ENCODE data around the gene TMEM132C. TPM values are rescaled to one million over a fixed set of nuclear protein-coding genes. Genes with fewer than 3 reads are reported as not detected.

The TMEM132C gene
- total RNA-seq, 1 donor, result not detected

DNA sequence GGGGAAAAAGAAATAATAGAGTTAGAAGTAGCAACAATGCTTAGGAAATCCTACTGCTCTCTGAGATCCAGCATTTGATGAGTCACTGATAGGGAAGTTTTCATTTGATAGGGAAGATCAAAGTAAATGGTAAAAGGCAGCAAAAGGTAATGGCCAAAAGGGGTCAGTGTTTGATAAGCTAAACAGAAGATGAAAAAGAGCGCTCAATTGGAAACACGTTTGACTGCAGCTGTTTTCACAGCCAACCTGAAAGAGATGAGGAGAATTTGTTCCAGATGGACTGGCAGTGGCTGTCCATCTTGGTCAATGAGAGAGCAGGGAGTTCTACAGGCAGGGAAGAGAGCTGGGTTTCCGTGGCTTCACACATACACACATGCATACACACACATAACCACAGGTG lies 264.2 kb downstream of the TMEM132C start:
- TF ChIP-seq, protein P1, sequence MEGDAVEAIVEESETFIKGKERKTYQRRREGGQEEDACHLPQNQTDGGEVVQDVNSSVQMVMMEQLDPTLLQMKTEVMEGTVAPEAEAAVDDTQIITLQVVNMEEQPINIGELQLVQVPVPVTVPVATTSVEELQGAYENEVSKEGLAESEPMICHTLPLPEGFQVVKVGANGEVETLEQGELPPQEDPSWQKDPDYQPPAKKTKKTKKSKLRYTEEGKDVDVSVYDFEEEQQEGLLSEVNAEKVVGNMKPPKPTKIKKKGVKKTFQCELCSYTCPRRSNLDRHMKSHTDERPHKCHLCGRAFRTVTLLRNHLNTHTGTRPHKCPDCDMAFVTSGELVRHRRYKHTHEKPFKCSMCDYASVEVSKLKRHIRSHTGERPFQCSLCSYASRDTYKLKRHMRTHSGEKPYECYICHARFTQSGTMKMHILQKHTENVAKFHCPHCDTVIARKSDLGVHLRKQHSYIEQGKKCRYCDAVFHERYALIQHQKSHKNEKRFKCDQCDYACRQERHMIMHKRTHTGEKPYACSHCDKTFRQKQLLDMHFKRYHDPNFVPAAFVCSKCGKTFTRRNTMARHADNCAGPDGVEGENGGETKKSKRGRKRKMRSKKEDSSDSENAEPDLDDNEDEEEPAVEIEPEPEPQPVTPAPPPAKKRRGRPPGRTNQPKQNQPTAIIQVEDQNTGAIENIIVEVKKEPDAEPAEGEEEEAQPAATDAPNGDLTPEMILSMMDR (IDR thresholded peaks at IDR 0.05; ENCODE audit: insufficient read depth, low read depth, low read length), result no peak
- no peak for DNase-seq (ENCODE audit: low read depth)
- H3K4me3 ChIP-seq (ENCODE audit: low read depth, low read length), result no peak overlapping the region

DNA sequence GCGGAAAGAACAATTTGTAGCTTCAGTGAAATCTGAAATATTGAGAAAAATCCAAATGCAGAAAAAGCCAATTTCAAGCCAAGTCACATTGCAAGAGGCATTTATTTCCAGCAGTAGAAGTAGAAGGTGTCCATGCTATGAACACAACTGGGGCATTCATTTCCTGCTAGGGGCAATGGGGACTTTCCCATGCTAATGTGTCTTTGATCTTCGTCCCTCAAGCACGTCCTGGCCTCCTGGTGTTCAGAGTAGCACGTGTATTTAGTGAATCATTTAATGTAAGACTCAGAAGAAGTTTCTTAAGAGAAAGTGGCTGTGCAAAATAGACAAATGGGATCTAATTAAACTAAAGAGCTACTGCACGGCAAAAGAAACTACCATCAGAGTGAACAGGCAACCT lies 267.9 kb downstream of the TMEM132C start:
- TF ChIP-seq, protein P1 (IDR thresholded peaks at IDR 0.05; ENCODE audit: insufficient read depth, low read depth, low read length), result no peak
- no peak overlapping the region for H3K4me3 ChIP-seq (ENCODE audit: low read depth, low read length)

DNA sequence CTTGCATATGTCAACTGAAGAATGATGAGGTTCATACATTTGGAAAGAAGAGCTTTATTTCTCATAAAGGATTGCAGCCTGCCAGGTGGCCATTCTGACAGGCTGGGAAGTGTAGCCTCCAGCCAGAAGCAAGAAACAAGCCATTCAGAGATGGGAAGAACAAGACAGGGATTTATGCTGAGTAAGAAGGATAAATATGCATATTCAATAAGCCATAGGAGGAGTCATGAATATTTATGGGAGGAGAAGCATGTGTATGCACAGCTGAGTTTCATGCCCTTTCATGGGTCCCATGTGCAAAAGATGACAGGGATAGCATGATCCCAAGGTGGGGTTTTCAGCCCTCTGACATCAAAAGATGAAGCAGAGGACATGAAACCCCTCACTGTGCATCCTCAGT lies 269.8 kb downstream of the TMEM132C start:
- TF ChIP-seq, protein P1 (IDR thresholded peaks at IDR 0.05; ENCODE audit: insufficient read depth, low read depth, low read length), result no peak
- DNase-seq (ENCODE audit: low read depth), result no peak
- H3K4me3 ChIP-seq (ENCODE audit: low read depth, low read length), result no peak overlapping the region

More for the DNA sequence above, 267.9 kb downstream of the TMEM132C start:
- DNase-seq (ENCODE audit: low read depth), result no peak

DNA sequence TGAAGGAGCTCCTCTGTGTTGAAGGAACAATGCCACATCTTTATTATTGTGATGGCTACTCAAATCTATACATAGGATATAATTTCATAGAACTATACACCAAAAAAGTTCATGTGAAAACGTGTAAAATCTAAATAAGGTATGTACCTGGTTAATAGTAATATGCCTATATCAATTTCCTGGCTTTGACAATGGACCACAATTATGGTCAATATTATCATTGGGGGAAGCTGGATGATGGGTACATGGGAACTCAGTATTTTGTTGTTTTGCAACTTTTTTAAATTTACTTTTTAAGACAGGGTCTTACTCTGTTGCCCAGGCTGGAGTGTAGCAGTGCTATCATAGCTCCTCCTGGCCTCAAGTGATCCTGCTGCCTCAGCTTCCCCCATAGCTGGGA lies 270.7 kb downstream of the TMEM132C start:
- TF ChIP-seq, protein P1 (IDR thresholded peaks at IDR 0.05; ENCODE audit: insufficient read depth, low read depth, low read length), result no peak
- DNase-seq (ENCODE audit: low read depth), result no peak
- H3K4me3 ChIP-seq (ENCODE audit: low read depth, low read length), result no peak overlapping the region

DNA sequence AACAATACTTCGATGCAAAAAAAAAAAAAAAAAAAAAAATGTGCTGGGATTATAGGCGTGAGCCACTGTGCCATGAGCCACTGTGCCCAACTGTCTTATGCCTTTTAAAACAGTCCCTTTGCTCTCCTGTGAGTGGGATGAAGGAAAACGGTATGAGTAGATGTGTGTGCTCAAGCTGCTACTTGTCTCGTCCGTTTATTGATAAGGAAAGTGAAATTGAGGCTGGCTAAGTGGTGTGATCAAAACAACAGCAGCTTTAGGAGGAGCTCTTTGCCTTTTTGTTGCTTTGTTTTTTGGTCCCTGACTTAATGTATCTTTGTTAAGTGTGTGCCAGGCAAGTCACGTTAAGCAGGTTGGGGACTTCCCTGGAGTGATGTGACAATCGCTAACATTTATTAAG lies 275.9 kb downstream of the TMEM132C start:
- TF ChIP-seq, protein P1 (IDR thresholded peaks at IDR 0.05; ENCODE audit: insufficient read depth, low read depth, low read length), result no peak
- DNase-seq (ENCODE audit: low read depth), result no peak
- H3K4me3 ChIP-seq (ENCODE audit: low read depth, low read length), result no peak overlapping the region

DNA sequence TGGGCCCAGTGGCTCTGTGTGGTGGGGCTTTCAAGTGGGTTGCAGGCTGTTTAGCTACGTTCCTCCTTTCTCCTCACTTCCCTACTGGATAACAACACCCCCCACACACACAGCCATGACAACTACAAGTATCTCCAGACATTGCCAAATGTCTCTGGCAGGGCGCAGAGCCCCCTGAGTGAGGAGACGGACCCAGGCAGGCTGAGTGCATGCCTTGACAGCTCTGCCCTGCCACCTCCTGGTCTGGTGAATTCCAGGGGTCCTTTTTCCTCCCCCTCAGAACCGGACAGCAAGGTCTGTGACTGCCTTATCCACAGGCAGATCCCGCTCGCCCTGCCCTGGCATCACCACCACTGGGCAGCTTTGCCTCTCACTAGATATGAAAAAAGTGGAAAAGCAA lies 276.5 kb downstream of the TMEM132C start:
- no peak for DNase-seq (ENCODE audit: low read depth)
- TF ChIP-seq, protein P1 (IDR thresholded peaks at IDR 0.05; ENCODE audit: insufficient read depth, low read depth, low read length), result no peak
- H3K4me3 ChIP-seq (ENCODE audit: low read depth, low read length), result no peak overlapping the region

DNA sequence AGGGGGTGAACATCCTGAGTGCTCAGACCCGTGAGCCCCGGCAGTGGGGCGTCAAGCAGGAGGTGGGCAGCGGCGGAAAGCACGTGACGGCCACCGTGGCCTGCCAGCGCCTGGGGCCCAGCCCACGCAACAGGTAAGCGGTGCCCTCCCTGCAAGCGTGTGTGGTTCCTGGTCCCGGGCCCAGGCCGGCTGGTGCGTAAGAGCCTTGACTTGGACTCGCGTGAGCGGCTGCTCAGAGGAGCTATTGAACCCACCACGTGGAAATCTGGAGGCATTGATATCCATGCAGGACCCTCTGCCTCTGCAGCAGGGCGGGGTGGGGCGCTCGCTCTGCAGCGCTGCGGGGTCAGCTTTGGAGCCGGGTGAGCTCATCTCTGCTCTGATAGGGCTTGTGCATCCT lies 277.0 kb downstream of the TMEM132C start:
- H3K4me3 ChIP-seq (ENCODE audit: low read depth, low read length), result no peak overlapping the region
- DNase-seq (ENCODE audit: low read depth), result no peak
- TF ChIP-seq, protein P1 (IDR thresholded peaks at IDR 0.05; ENCODE audit: insufficient read depth, low read depth, low read length), result no peak
